K562 (cell line): ENCODE data around the gene DUSP28.

ENCODE experiments used
- MXI1 ChIP-seq: IDR thresholded peaks from 2 replicates; pipeline ENCODE4 v1.6.1; 2011; ENCODE audit warnings: low read depth, mild to moderate bottlenecking, improper control_type of control experiment, low read length
- RAD21 ChIP-seq, 2 experiments: fragments of 250-450 bp in 1 of 2; fragments of 450-650 bp in 1 of 2; sonication (Bioruptor Pico) in 1 of 2; formaldehyde crosslinking in 1 of 2; IDR thresholded peaks in 1 of 2; conservative IDR thresholded peaks in 1 of 2; 2 replicates each; pipeline versions ENCODE4 v1.4.0 to v1.8.0; 2020 to 2022; ENCODE audit warnings: mild to moderate bottlenecking in 2 of 2, moderate library complexity in 1 of 2
- ZNF384 ChIP-seq: IDR thresholded peaks from 2 replicates; pipeline ENCODE4 v1.6.1; 2012; ENCODE audit warnings: low read depth, low read length, improper control_type of control experiment

DNA sequence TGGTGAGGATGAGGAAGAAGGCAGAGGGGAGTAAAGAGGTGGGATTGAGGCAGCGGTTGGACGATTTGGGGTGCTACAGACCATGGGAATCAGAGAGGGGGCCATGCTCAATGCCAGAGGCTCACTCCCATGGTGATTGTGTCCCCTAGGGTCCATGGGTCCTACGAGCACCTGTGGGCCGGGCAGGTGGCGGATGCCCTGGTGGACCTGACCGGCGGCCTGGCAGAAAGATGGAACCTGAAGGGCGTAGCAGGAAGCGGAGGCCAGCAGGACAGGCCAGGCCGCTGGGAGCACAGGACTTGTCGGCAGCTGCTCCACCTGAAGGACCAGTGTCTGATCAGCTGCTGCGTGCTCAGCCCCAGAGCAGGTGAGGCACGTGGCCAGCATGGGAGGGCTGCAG lies 31.6 kb downstream of the DUSP28 start:
- TF ChIP-seq ZNF384 (no peak), MXI1 (no peak), RAD21 (CRISPR knock-in tag; conservative IDR thresholded peaks at IDR 0.05 in 1 of 2, IDR thresholded peaks at IDR 0.05 in 1 of 2) (no peak)
